OCI-LY7 (cell line): ENCODE data around the gene CDNF. TPM values are rescaled to one million over a fixed set of nuclear protein-coding genes. Genes with fewer than 3 reads are reported as not detected.
A peak's percentile ranks its signal among the peaks of the same experiment; 100 is the strongest.

Experiments used
- BruUV-seq: library from RNA; stranded (reverse); fragments of 400-500 nt; replicated peaks from 2 replicates; lab custom pipeline; 2021; lab: Mats Ljungman, UMichigan
- CTCF ChIA-PET: fragments of 300-600 bp; sonication (Branson Sonifier 250); formaldehyde crosslinking; loops from one replicate; lab custom pipeline; 2022; ENCODE audit warnings: antibody characterized with exemption; ENCODE audit not compliant: unreplicated experiment; lab: Charles Lee
- POLR2A ChIA-PET: fragments of 300-600 bp; sonication (Branson Sonifier 250); formaldehyde crosslinking; loops from one replicate; lab custom pipeline; 2022; ENCODE audit warnings: antibody characterized with exemption; lab: Charles Lee
- DNase-seq: peaks from one replicate; pipeline ENCODE4 v3.0.0-alpha.2; 2015; ENCODE audit warnings: low spot score
- H2AFZ ChIP-seq: fragments of 200-600 bp; sonication (generic), shearing (Covaris generic); 2 replicates; pipeline ENCODE4 v1.6.1; 2014; ENCODE audit warnings: mild to moderate bottlenecking, antibody characterized with exemption, low read length, moderate library complexity
- H3K27ac ChIP-seq: fragments of 200-600 bp; sonication (generic); 2 replicates; pipeline ENCODE4 v1.5.1; 2014; ENCODE audit warnings: mixed run types, low read depth, mild to moderate bottlenecking, moderate library complexity, low read length, inconsistent platforms; ENCODE audit not compliant: poor library complexity, severe bottlenecking
- H3K36me3 ChIP-seq: fragments of 200-600 bp; sonication (generic); 2 replicates; pipeline ENCODE4 v1.6.1; 2014; ENCODE audit warnings: mild to moderate bottlenecking, antibody characterized with exemption, low read length, moderate library complexity, mixed read lengths; ENCODE audit not compliant: insufficient read depth
- H3K4me1 ChIP-seq: fragments of 200-600 bp; sonication (generic); 2 replicates; pipeline ENCODE4 v1.5.1; 2014; ENCODE audit warnings: mild to moderate bottlenecking, low read length; ENCODE audit not compliant: insufficient read depth, poor library complexity, severe bottlenecking
- H3K4me2 ChIP-seq: fragments of 200-600 bp; sonication (generic); 2 replicates; pipeline ENCODE4 v1.6.1; 2014; ENCODE audit warnings: mild to moderate bottlenecking, low read length
- H3K4me3 ChIP-seq: fragments of 200-600 bp; sonication (generic); 2 replicates; pipeline ENCODE4 v1.5.1; 2014; ENCODE audit warnings: mild to moderate bottlenecking, low read depth, low read length; ENCODE audit not compliant: poor library complexity, severe bottlenecking
- H3K79me2 ChIP-seq: fragments of 200-600 bp; sonication (generic); 2 replicates; pipeline ENCODE4 v1.6.1; 2016; ENCODE audit warnings: low read depth, mild to moderate bottlenecking, low read length, moderate library complexity, mixed read lengths; ENCODE audit not compliant: insufficient read depth
- H3K9me2 ChIP-seq: fragments of 200-600 bp; sonication (generic); 2 replicates; pipeline ENCODE4 v1.6.1; 2016; ENCODE audit warnings: mild to moderate bottlenecking, low read length, mixed read lengths; ENCODE audit not compliant: insufficient read depth
- H3K9me3 ChIP-seq: fragments of 200-600 bp; sonication (generic); 2 replicates; pipeline ENCODE4 v1.6.1; 2014; ENCODE audit warnings: mild to moderate bottlenecking, mixed run types, low read length, mixed read lengths
- H4K20me1 ChIP-seq: fragments of 200-600 bp; sonication (generic); 2 replicates; pipeline ENCODE4 v1.6.1; 2014; ENCODE audit warnings: mild to moderate bottlenecking, antibody characterized with exemption, low read length, moderate library complexity, mixed read lengths; ENCODE audit not compliant: insufficient read depth
- CTCF ChIP-seq: fragments of 200-600 bp; sonication (generic); conservative IDR thresholded peaks from 2 replicates; pipeline ENCODE4 v1.5.1; 2014; ENCODE audit warnings: mild to moderate bottlenecking, antibody characterized with exemption, low read length, moderate library complexity, mixed read lengths
- EZH2phosphoT487 ChIP-seq: fragments of 200-600 bp; sonication (generic); IDR thresholded peaks from 2 replicates; pipeline ENCODE4 v1.6.1; 2018; ENCODE audit warnings: low read depth, borderline replicate concordance, mild to moderate bottlenecking, mixed run types, antibody characterized with exemption, low read length, moderate library complexity, mixed read lengths
- intact Hi-C: fragments of 100-400 bp; cut with micrococcal nuclease; formaldehyde crosslinking; loops from one replicate; pipeline ENCODE4 v1.10.0; 2022; ENCODE audit not compliant: unreplicated experiment
- total RNA-seq, 2 experiments: library from RNA; depleted of rRNA in 1 of 2; stranded (reverse); fragments of >200 nt in 1 of 2; shearing (Covaris generic) in 1 of 2; gene quantifications; 2 replicates each; pipeline ENCODE4 v1.2.3, GENCODE V29; 2014 to 2022

CDNF gene
- total RNA-seq, 2 experiments from 2014 or later: 3.2 to 3.7 TPM

GRCh38 chr10:14823966-14824365 is 13.9 kb downstream of the CDNF start:
- Histone ChIP-seq H3K27ac (no peak overlapping the region), H3K4me1 (peaks cover 28% of the 10 kb centered on the region), H3K4me2 (no peak overlapping the region), H3K9me2 (no peaks in the 10 kb centered on the region), H3K79me2 (no peaks in the 10 kb centered on the region), H2AFZ (no peak overlapping the region), H4K20me1 (no peaks in the 10 kb centered on the region), H3K9me3 (no peaks in the 10 kb centered on the region), H3K36me3 (no peaks in the 10 kb centered on the region), H3K4me3 (no peak overlapping the region)
- no TSS peak for BruUV-seq
- POLR2A ChIA-PET: interaction anchor here (0.9 kb wide), 1 partner anchor 10 kb away, joined by 3 read pairs; no protein-coding TSS in a partner anchor
- CTCF ChIA-PET: interaction anchor here (0.8 to 1.0 kb wide), 2 partner anchors 33 to 286 kb away, joined by 3 read pairs; no protein-coding TSS in a partner anchor
- no peak for TF ChIP-seq EZH2phosphoT487
- TF ChIP-seq CTCF: no peak
- intact Hi-C loops: loop anchor here (1.0 to 2.0 kb wide), 4 partner anchors 165 to 325 kb away; no protein-coding TSS in a partner anchor
- DNase-seq: no peak

GRCh38 chr10:14822879-14823755 is 14.7 kb downstream of the CDNF start:
- Histone ChIP-seq H3K4me2 (peak overlapping the region; percentile 7; the same call in 1 of the 2 replicates), H3K36me3 (no peaks in the 10 kb centered on the region), H3K27ac (no peak overlapping the region), H3K4me1 (peaks cover 28% of the 10 kb centered on the region), H3K9me2 (no peaks in the 10 kb centered on the region), H2AFZ (peak overlapping the region; percentile 4; the same call in 1 of the 2 replicates), H4K20me1 (no peaks in the 10 kb centered on the region), H3K79me2 (no peaks in the 10 kb centered on the region), H3K9me3 (no peaks in the 10 kb centered on the region), H3K4me3 (no peak overlapping the region)
- POLR2A ChIA-PET: interaction anchor here (0.6 to 2.0 kb wide), 9 partner anchors 9 to 325 kb away, joined by 3 to 6 read pairs (median 3); partner anchors contain the start of genes CDNF, HSPA14 and MSANTD7
- CTCF ChIA-PET: interaction anchor here (0.5 to 1.2 kb wide), 5 partner anchors 9 to 285 kb away, joined by 3 to 4 read pairs (median 3); partner anchors contain the start of genes CDNF, HSPA14 and MSANTD7
- DNase-seq: peak; percentile 80
- no TSS peak for BruUV-seq
- intact Hi-C loops: loop anchor here (1.0 to 2.0 kb wide), 4 partner anchors 164 to 324 kb away; no protein-coding TSS in a partner anchor
- TF ChIP-seq CTCF (peak; percentile 99), EZH2phosphoT487 (no peak)
